Neural cell (in vitro differentiated cells): ENCODE measurements around the gene SLC26A3. TPM values are rescaled to one million over a fixed set of nuclear protein-coding genes. Genes with fewer than 3 reads are reported as not detected.

Experiments
- H2AFZ ChIP-seq: fragments of 200-600, 300-800 bp; sonication (generic), shearing (Covaris generic); 2 replicates; pipeline ENCODE4 v1.6.0; 2014; ENCODE audit warnings: low read depth, mild to moderate bottlenecking, antibody characterized with exemption, low read length, moderate library complexity
- H3F3A ChIP-seq: fragments of 200-600 bp; shearing (Covaris generic); 2 replicates; pipeline ENCODE4 v1.6.1; 2016; ENCODE audit warnings: mild to moderate bottlenecking, moderate library complexity, mixed read lengths, antibody characterized with exemption, low read length; ENCODE audit not compliant: insufficient read depth, poor library complexity, severe bottlenecking
- H3K27ac ChIP-seq: fragments of 200-600, 300-800 bp; sonication (generic), shearing (Covaris generic); 2 replicates; pipeline ENCODE4 v1.5.1; 2014; ENCODE audit warnings: mild to moderate bottlenecking, low read length, moderate library complexity
- H3K27me3 ChIP-seq: fragments of 300-800, 200-600 bp; sonication (generic), shearing (Covaris generic); 2 replicates; pipeline ENCODE4 v1.6.0; 2014; ENCODE audit warnings: mild to moderate bottlenecking, low read depth, low read length, moderate library complexity; ENCODE audit not compliant: insufficient read depth
- H3K36me3 ChIP-seq: fragments of 300-800, 200-600 bp; sonication (generic), shearing (Covaris generic); 2 replicates; pipeline ENCODE4 v1.5.1; 2014; ENCODE audit warnings: mild to moderate bottlenecking, antibody characterized with exemption, low read length, moderate library complexity; ENCODE audit not compliant: insufficient read depth
- H3K4me2 ChIP-seq: fragments of 300-800, 200-600 bp; sonication (generic), shearing (Covaris generic); 2 replicates; pipeline ENCODE4 v1.6.0; 2014; ENCODE audit warnings: mild to moderate bottlenecking, low read length
- H3K4me3 ChIP-seq: fragments of 300-800, 200-600 bp; sonication (generic), shearing (Covaris generic); 2 replicates; pipeline ENCODE4 v1.5.1; 2014; ENCODE audit warnings: mild to moderate bottlenecking, low read length, moderate library complexity
- H3K79me2 ChIP-seq: fragments of 200-600 bp; shearing (Covaris generic); replicated peaks from 2 replicates; pipeline ENCODE4 v1.6.0; 2014; ENCODE audit warnings: mild to moderate bottlenecking, low read length, moderate library complexity; ENCODE audit not compliant: insufficient read depth
- H3K9ac ChIP-seq: fragments of 300-800, 200-600 bp; sonication (generic), shearing (Covaris generic); 2 replicates; pipeline ENCODE4 v1.6.1; 2016; ENCODE audit warnings: mild to moderate bottlenecking, low read length, mixed read lengths
- H3K9me2 ChIP-seq: fragments of 200-600 bp; shearing (Covaris generic); 2 replicates; pipeline ENCODE4 v1.6.1; 2016; ENCODE audit warnings: mild to moderate bottlenecking, low read length, mixed read lengths; ENCODE audit not compliant: insufficient read depth
- H3K9me3 ChIP-seq: fragments of 200-600, 300-800 bp; sonication (generic), shearing (Covaris generic); 2 replicates; pipeline ENCODE4 v1.6.1; 2016; ENCODE audit warnings: mild to moderate bottlenecking, mixed run types, low read length, moderate library complexity, mixed read lengths
- H4K20me1 ChIP-seq: fragments of 200-600 bp; shearing (Covaris generic); 2 replicates; pipeline ENCODE4 v1.6.1; 2016; ENCODE audit warnings: mild to moderate bottlenecking, mixed run types; ENCODE audit not compliant: insufficient read depth
- CTCF ChIP-seq: fragments of 450-650 bp; IDR thresholded peaks from 2 replicates; pipeline ENCODE4 v1.5.1; 2014; ENCODE audit warnings: antibody characterized with exemption, mild to moderate bottlenecking, moderate library complexity; ENCODE audit not compliant: poor library complexity, severe bottlenecking
- EP300 ChIP-seq: fragments of 450-650 bp; conservative IDR thresholded peaks from 2 replicates; pipeline ENCODE4 v1.6.1; 2014; ENCODE audit warnings: antibody characterized with exemption, mild to moderate bottlenecking, moderate library complexity; ENCODE audit not compliant: poor library complexity, severe bottlenecking
- EZH2 ChIP-seq: fragments of 200-600, 300-800 bp; shearing (Covaris generic), sonication (generic); IDR thresholded peaks from 2 replicates; pipeline ENCODE4 v1.6.1; 2014; ENCODE audit warnings: antibody characterized with exemption, low read length, borderline replicate concordance, mild to moderate bottlenecking; ENCODE audit not compliant: insufficient read depth, poor library complexity, severe bottlenecking
- MXI1 ChIP-seq: fragments of 450-650 bp; conservative IDR thresholded peaks from 2 replicates; pipeline ENCODE4 v1.6.1; 2014; ENCODE audit warnings: antibody characterized with exemption, mild to moderate bottlenecking; ENCODE audit not compliant: poor library complexity, severe bottlenecking
- POLR2AphosphoS5 ChIP-seq: IDR thresholded peaks from 2 replicates; pipeline ENCODE4 v1.6.1; 2012
- RAD21 ChIP-seq: fragments of 450-650 bp; conservative IDR thresholded peaks from 2 replicates; pipeline ENCODE4 v1.6.1; 2014; ENCODE audit warnings: antibody characterized with exemption, mild to moderate bottlenecking, moderate library complexity
- REST ChIP-seq: IDR thresholded peaks from 2 replicates; pipeline ENCODE4 v1.6.1; 2012; ENCODE audit warnings: borderline replicate concordance
- SMC3 ChIP-seq: fragments of 450-650 bp; conservative IDR thresholded peaks from 2 replicates; pipeline ENCODE4 v1.6.1; 2014; ENCODE audit warnings: antibody characterized with exemption, mild to moderate bottlenecking, moderate library complexity; ENCODE audit not compliant: poor library complexity
- TAF1 ChIP-seq: IDR thresholded peaks from 2 replicates; pipeline ENCODE4 v1.6.1; 2012; ENCODE audit warnings: low read depth
- polyA plus RNA-seq: library from polyadenylated mRNA; depleted of rRNA; stranded (reverse); fragments of >200 nt; gene quantifications from 2 replicates; pipeline ENCODE4 v1.2.3, GENCODE V29; 2014

SLC26A3 gene
- polyA plus RNA-seq, 1 donor from 2014 or later, result not detected

DNA sequence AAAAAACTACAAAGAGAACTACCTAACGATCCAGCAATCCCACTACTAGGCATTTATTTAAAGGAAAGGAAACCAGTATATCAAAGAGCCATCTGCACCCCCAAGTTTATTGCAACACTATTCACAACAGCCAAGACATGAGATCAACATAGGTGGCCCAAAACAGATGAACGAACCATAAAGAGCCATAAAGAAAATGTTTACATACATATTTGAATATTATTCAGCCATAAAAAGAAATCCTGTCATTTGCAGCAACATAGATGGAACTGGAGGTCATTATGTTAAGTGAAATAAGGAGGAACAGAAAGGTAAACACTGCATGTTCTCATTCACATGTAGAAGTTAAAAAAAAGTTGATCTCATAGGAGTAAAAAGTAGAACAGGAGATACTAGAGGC is 15.6 kb upstream of the SLC26A3 start:
- Histone ChIP-seq H3K9ac (no peak overlapping the region), H3K27me3 (no peaks in the 10 kb centered on the region), H4K20me1 (no peaks in the 10 kb centered on the region), H3K4me3 (no peak overlapping the region), H3K79me2 (no peaks in the 10 kb centered on the region), H3F3A (no peaks in the 10 kb centered on the region), H3K36me3 (no peaks in the 10 kb centered on the region), H2AFZ (no peak overlapping the region), H3K9me3 (no peaks in the 10 kb centered on the region), H3K4me2 (no peak overlapping the region), H3K9me2 (no peaks in the 10 kb centered on the region), H3K27ac (no peak overlapping the region)
- TF ChIP-seq CTCF (no peak), MXI1 (no peak), SMC3 (no peak), POLR2AphosphoS5 (no peak)

GRCh38 chr7:107816011-107816566 is 13.1 kb upstream of the SLC26A3 start:
- H3K27me3 ChIP-seq, result no peaks in the 10 kb centered on the region
- H3K27ac ChIP-seq, result no peak overlapping the region
- H3K4me2 ChIP-seq, result no peak overlapping the region
- no peaks in the 10 kb centered on the region for H4K20me1 ChIP-seq
- H3K9me2 ChIP-seq, result no peaks in the 10 kb centered on the region
- no peaks in the 10 kb centered on the region for H3F3A ChIP-seq
- H3K36me3 ChIP-seq, result no peaks in the 10 kb centered on the region
- TF ChIP-seq TAF1 (no peak), RAD21 (no peak), SMC3 (no peak), CTCF (no peak), REST (no peak), EZH2 (no peak), POLR2AphosphoS5 (no peak), MXI1 (no peak), EP300 (no peak)
- H3K9me3 ChIP-seq, result no peaks in the 10 kb centered on the region
- no peak overlapping the region for H2AFZ ChIP-seq
- no peak overlapping the region for H3K4me3 ChIP-seq
- no peaks in the 10 kb centered on the region for H3K79me2 ChIP-seq
- no peak overlapping the region for H3K9ac ChIP-seq
